Smooth muscle cell (in vitro differentiated cells): ENCODE measurements around the gene EFNA3. TPM values are rescaled to one million over a fixed set of nuclear protein-coding genes. Genes with fewer than 3 reads are reported as not detected.
A peak's percentile ranks its signal among the peaks of the same experiment; 100 is the strongest.

ENCODE experiments used
- DNase-seq: peaks from one replicate; lab custom pipeline; 2025; ENCODE audit not compliant: unreplicated experiment; lab: John Stamatoyannopoulos, UW
- H2AFZ ChIP-seq: fragments of 200-600 bp; sonication (generic); 2 replicates; pipeline ENCODE4 v1.6.0; 2016; ENCODE audit warnings: antibody characterized with exemption, low read depth, mild to moderate bottlenecking
- H3F3A ChIP-seq: fragments of 200-600 bp; sonication (generic); 2 replicates; pipeline ENCODE4 v1.6.0; 2017; ENCODE audit warnings: antibody characterized with exemption, low read depth
- H3K27ac ChIP-seq: fragments of 200-600 bp; sonication (generic); 2 replicates; pipeline ENCODE4 v1.5.1; 2016; ENCODE audit warnings: low read depth, mild to moderate bottlenecking
- H3K27me3 ChIP-seq: fragments of 200-600 bp; sonication (generic); 2 replicates; pipeline ENCODE4 v1.6.1; 2016; ENCODE audit warnings: low read depth, mild to moderate bottlenecking
- H3K36me3 ChIP-seq: fragments of 200-600 bp; sonication (generic); 2 replicates; pipeline ENCODE4 v1.5.1; 2016; ENCODE audit warnings: low read depth
- H3K4me1 ChIP-seq: fragments of 200-600 bp; sonication (generic); 2 replicates; pipeline ENCODE4 v1.5.1; 2016; ENCODE audit warnings: low read depth
- H3K4me2 ChIP-seq: fragments of 200-600 bp; sonication (generic); 2 replicates; pipeline ENCODE4 v1.6.0; 2016; ENCODE audit warnings: mild to moderate bottlenecking
- H3K4me3 ChIP-seq: fragments of 200-600 bp; sonication (generic); 2 replicates; pipeline ENCODE4 v1.5.1; 2016; ENCODE audit warnings: mild to moderate bottlenecking
- H3K79me2 ChIP-seq: fragments of 200-600 bp; sonication (generic); 2 replicates; pipeline ENCODE4 v1.6.0; 2016; ENCODE audit warnings: low read depth, mild to moderate bottlenecking
- H3K9ac ChIP-seq: fragments of 200-600 bp; sonication (generic); 2 replicates; pipeline ENCODE4 v1.6.0; 2016; ENCODE audit warnings: low read depth
- H3K9me3 ChIP-seq: fragments of 200-600 bp; sonication (generic); replicated peaks from 2 replicates; pipeline ENCODE4 v1.5.1; 2016; ENCODE audit warnings: low read depth
- H4K20me1 ChIP-seq: fragments of 200-600 bp; sonication (generic); 2 replicates; pipeline ENCODE4 v1.6.0; 2016; ENCODE audit warnings: low read depth
- CTCF ChIP-seq: fragments of 200-600 bp; sonication (generic); IDR thresholded peaks from 2 replicates; pipeline ENCODE4 v1.5.1; 2017; ENCODE audit warnings: borderline replicate concordance, mild to moderate bottlenecking, antibody characterized with exemption; ENCODE audit not compliant: insufficient read depth, poor library complexity, severe bottlenecking
- WGBS: methylation state at CpG from one replicate; pipeline ENCODE4 v1.1.7; 2016; ENCODE audit warnings: low lambda C conversion rate; 5-methylcytosine and 5-hydroxymethylcytosine counted together
- polyA plus RNA-seq: library from polyadenylated mRNA; unstranded; fragments of >200 nt; fragmentation: Nextera tagmentation; extraction: Ambion mirVana; gene quantifications from 2 replicates; pipeline ENCODE4 v1.2.1, GENCODE V29; 2016
- total RNA-seq: library from RNA; depleted of rRNA; stranded (reverse); fragments of >200 nt; gene quantifications from 2 replicates; pipeline ENCODE4 v1.2.3, GENCODE V29; 2014

The EFNA3 gene
- total and polyA plus RNA-seq, 2 experiments from 2014 or later: 5.2 to 9.1 TPM

- WGBS: 54% methylated on average over 16 of the region's 16 CpGs
- no peak for DNase-seq
- H3K4me2 ChIP-seq: no peak overlapping the region
These were observed 46.1 kb downstream of the EFNA3 start for GRCh38 chr1:155124503-155125463.

GRCh38 chr1:155125511-155125945 is 46.9 kb downstream of the EFNA3 start:
- no peak for TF ChIP-seq CTCF
- Histone ChIP-seq H3K36me3 (no peaks in the 10 kb centered on the region), H3K27me3 (peaks cover 5% of the 10 kb centered on the region), H3K9me3 (no peaks in the 10 kb centered on the region), H3K27ac (no peak overlapping the region), H3K79me2 (peaks cover 8% of the 10 kb centered on the region), H2AFZ (no peak overlapping the region), H3K4me3 (no peak overlapping the region), H3K4me1 (peaks cover 40% of the 10 kb centered on the region), H3K9ac (no peak overlapping the region), H3F3A (no peaks in the 10 kb centered on the region), H4K20me1 (no peaks in the 10 kb centered on the region), H3K4me2 (peak overlapping the region; percentile 88)
- DNase-seq: no peak
- 49% methylated on average over 11 of the region's 11 CpGs for WGBS

More at GRCh38 chr1:155124503-155125463, 46.1 kb downstream of the EFNA3 start:
- Histone ChIP-seq H3F3A (no peaks in the 10 kb centered on the region), H2AFZ (no peak overlapping the region), H4K20me1 (no peaks in the 10 kb centered on the region), H3K9ac (no peak overlapping the region), H3K36me3 (no peaks in the 10 kb centered on the region), H3K9me3 (no peaks in the 10 kb centered on the region), H3K4me1 (peaks cover 35% of the 10 kb centered on the region), H3K27ac (peak overlapping the region; percentile 19), H3K79me2 (peaks cover 8% of the 10 kb centered on the region), H3K4me3 (no peak overlapping the region), H3K27me3 (peaks cover 5% of the 10 kb centered on the region)
- no peak for TF ChIP-seq CTCF

- Histone ChIP-seq H3F3A (peaks cover 3% of the 10 kb centered on the region), H3K4me2 (peak overlapping the region; percentile 88), H3K79me2 (peaks cover 8% of the 10 kb centered on the region), H3K4me3 (peak overlapping the region; percentile 77), H3K27ac (no peak overlapping the region), H2AFZ (no peak overlapping the region), H3K27me3 (peaks cover 5% of the 10 kb centered on the region), H3K4me1 (peaks cover 40% of the 10 kb centered on the region), H3K9ac (no peak overlapping the region), H4K20me1 (no peaks in the 10 kb centered on the region), H3K9me3 (no peaks in the 10 kb centered on the region), H3K36me3 (no peaks in the 10 kb centered on the region)
- TF ChIP-seq CTCF: no peak
- WGBS: 12% methylated on average over 43 of the region's 53 CpGs
- DNase-seq: no peak
These were observed 47.4 kb downstream of the EFNA3 start for GRCh38 chr1:155125946-155126555.
